HepG2 (cell line): ENCODE measurements around the gene RPL27A. TPM values are rescaled to one million over a fixed set of nuclear protein-coding genes. Genes with fewer than 3 reads are reported as not detected.

Experiments
- ATAC-seq: fragments of 200-7000 bp; cut with Tn5 transposase; 3 replicates; pipeline ENCODE4 v1.9.1; 2020; ENCODE audit warnings: mild to moderate bottlenecking, moderate library complexity
- BruUV-seq: library from RNA; stranded (reverse); fragments of 400-500 nt; replicated peaks from 2 replicates; lab custom pipeline; 2021; lab: Mats Ljungman, UMichigan
- CTCF ChIA-PET: fragments of 300-600 bp; formaldehyde crosslinking; extraction: SDS; loops from one replicate; lab custom pipeline; 2021; ENCODE audit warnings: low total read pairs, inconsistent platforms, low intra/inter-chr PET ratio; lab: Yijun Ruan, JAX
- POLR2A ChIA-PET: fragments of 350-600 bp; sonication (Branson Sonifier 250); formaldehyde crosslinking; loops from one replicate; lab custom pipeline; 2020; ENCODE audit warnings: antibody characterized with exemption, inconsistent platforms; lab: Yijun Ruan, JAX
- DNase-seq: peaks from one replicate; pipeline ENCODE4 v3.0.0-alpha.2; 2015; ENCODE audit warnings: low spot score
- FAIRE-seq: peaks from 3 replicates; lab custom pipeline; 2011; peaks lifted over from hg19 to GRCh38; lab: Jason Lieb, UNC
- H2AFZ ChIP-seq: one replicate; pipeline ENCODE4 v1.6.1; 2011; ENCODE audit warnings: low read length, inconsistent platforms
- H3K27ac ChIP-seq: fragments of 300-600 bp; 3 replicates; pipeline ENCODE4 v1.8.0; 2011; ENCODE audit warnings: mixed run types, mild to moderate bottlenecking, mixed read lengths, low read length, inconsistent platforms; ENCODE audit not compliant: insufficient read depth; ENCODE audit errors: extremely low read length
- H3K27me3 ChIP-seq, 2 experiments: fragments of 200-600 bp in 1 of 2; 2 replicates in 1 of 2; 3 replicates in 1 of 2; pipeline versions ENCODE4 v1.6.0 to v1.8.0; 2011; ENCODE audit warnings: low read length in 2 of 2, mild to moderate bottlenecking in 2 of 2, moderate library complexity in 2 of 2, inconsistent platforms in 1 of 2; ENCODE audit not compliant: insufficient read depth in 2 of 2, control insufficient read depth in 1 of 2
- H3K36me3 ChIP-seq, 2 experiments: fragments of 200-600 bp in 1 of 2; replicated peaks in 1 of 2; 2 replicates in 1 of 2; 3 replicates in 1 of 2; pipeline versions ENCODE4 v1.5.1 to v1.8.0; 2011; ENCODE audit warnings: low read length in 2 of 2, inconsistent platforms in 1 of 2; ENCODE audit not compliant: insufficient read depth in 2 of 2, control insufficient read depth in 1 of 2
- H3K4me1 ChIP-seq: 2 replicates; pipeline ENCODE4 v1.5.1; 2012; ENCODE audit warnings: low read length, inconsistent platforms; ENCODE audit not compliant: insufficient read depth
- H3K4me2 ChIP-seq: 2 replicates; pipeline ENCODE4 v1.6.0; 2011; ENCODE audit warnings: low read depth, low read length, inconsistent platforms
- H3K4me3 ChIP-seq, 3 experiments: fragments of 200-600 bp in 1 of 3; sonication (generic), shearing (Covaris generic) in 1 of 3; replicated peaks in 1 of 3; 2 replicates each; pipeline ENCODE4 v1.5.1; 2011 to 2016; ENCODE audit warnings: low read length in 3 of 3, inconsistent platforms in 2 of 3, low read depth in 2 of 3, mild to moderate bottlenecking in 2 of 3, control low read depth in 1 of 3, mixed read lengths in 1 of 3; ENCODE audit not compliant: insufficient read depth in 1 of 3
- H3K79me2 ChIP-seq: one replicate; pipeline ENCODE4 v1.6.1; 2011; ENCODE audit warnings: low read length, inconsistent platforms; ENCODE audit not compliant: insufficient read depth
- H3K9ac ChIP-seq: 2 replicates; pipeline ENCODE4 v1.6.0; 2011; ENCODE audit warnings: mild to moderate bottlenecking, low read depth, low read length, inconsistent platforms; ENCODE audit not compliant: insufficient read depth
- H3K9me3 ChIP-seq: 2 replicates; pipeline ENCODE4 v1.5.1; 2012; ENCODE audit warnings: mild to moderate bottlenecking, low read length
- H4K20me1 ChIP-seq: 2 replicates; pipeline ENCODE4 v1.6.0; 2011; ENCODE audit warnings: inconsistent platforms, mild to moderate bottlenecking, low read length, moderate library complexity; ENCODE audit not compliant: insufficient read depth
- ARNT2 ChIP-seq: sonication (generic); formaldehyde crosslinking; IDR thresholded peaks from 2 replicates; pipeline ENCODE4 v1.8.0; 2022; ENCODE audit warnings: mild to moderate bottlenecking, low read depth, missing genetic modification reagents, moderate library complexity
- NAIF1 ChIP-seq: sonication (generic); formaldehyde crosslinking; IDR thresholded peaks from 2 replicates; pipeline ENCODE4 v1.5.0; 2020; ENCODE audit warnings: mild to moderate bottlenecking, missing genetic modification reagents, borderline replicate concordance
- SNAI1 ChIP-seq: sonication (generic); formaldehyde crosslinking; IDR thresholded peaks from 2 replicates; pipeline ENCODE4 v1.5.0; 2020; ENCODE audit warnings: mild to moderate bottlenecking, missing genetic modification reagents, borderline replicate concordance
- SP140L ChIP-seq: sonication (generic); formaldehyde crosslinking; IDR thresholded peaks from 2 replicates; pipeline ENCODE4 v1.4.0; 2020; ENCODE audit warnings: missing genetic modification reagents, borderline replicate concordance
- ZFP37 ChIP-seq: sonication (generic); formaldehyde crosslinking; IDR thresholded peaks from 2 replicates; pipeline ENCODE4 v1.4.0; 2020; ENCODE audit warnings: missing genetic modification reagents, borderline replicate concordance
- ZNF333 ChIP-seq: sonication (generic); formaldehyde crosslinking; IDR thresholded peaks from 2 replicates; pipeline ENCODE4 v1.4.0; 2020; ENCODE audit warnings: mild to moderate bottlenecking, missing genetic modification reagents, borderline replicate concordance
- ZNF34 ChIP-seq: sonication (generic); formaldehyde crosslinking; IDR thresholded peaks from 2 replicates; pipeline ENCODE4 v1.4.0; 2020; ENCODE audit warnings: mild to moderate bottlenecking, missing genetic modification reagents, borderline replicate concordance
- ZNF460 ChIP-seq: sonication (generic); formaldehyde crosslinking; IDR thresholded peaks from 2 replicates; pipeline ENCODE4 v1.5.1; 2020; ENCODE audit warnings: missing genetic modification reagents, mild to moderate bottlenecking, borderline replicate concordance
- ZNF552 ChIP-seq: sonication (generic); formaldehyde crosslinking; IDR thresholded peaks from 2 replicates; pipeline ENCODE4 v1.9.0; 2022; ENCODE audit warnings: missing genetic modification reagents, mild to moderate bottlenecking, borderline replicate concordance
- ZNF7 ChIP-seq: IDR thresholded peaks from 2 replicates; pipeline ENCODE4 v1.6.1; 2016; ENCODE audit warnings: missing biosample characterization, missing genetic modification reagents
- WGBS: methylation state at CpG from one replicate; pipeline ENCODE4 v1.1.6; 2017; ENCODE audit warnings: low lambda C conversion rate; 5-methylcytosine and 5-hydroxymethylcytosine counted together
- in situ Hi-C: cut with HindIII; loops from 2 replicates; pipeline ENCODE4 v1.10.0; 2017; ENCODE audit warnings: low pct_unique_long_range_greater_than_20kb; ENCODE audit not compliant: extremely low pct_ligation_motif_present
- intact Hi-C: fragments of 100-400 bp; cut with micrococcal nuclease; formaldehyde crosslinking; loops from one replicate; pipeline ENCODE4 v1.10.0; 2022; ENCODE audit not compliant: unreplicated experiment
- polyA plus RNA-seq, 8 experiments: library from polyadenylated mRNA; depleted of rRNA in 3 of 8; stranded (reverse) in 7 of 8; unstranded in 1 of 8; fragments of >200 nt; fragmentation: Illumina TruSeq in 4 of 8; extraction: Trizol in 4 of 8; gene quantifications; 2 replicates each; pipeline versions ENCODE4 v1.2.1 to v1.2.3, GENCODE V29; 2011 to 2016; ENCODE audit warnings: low read depth in 4 of 8, missing spikeins in 1 of 8, mixed read lengths in 1 of 8; ENCODE audit not compliant: insufficient read depth in 1 of 8
- total RNA-seq, 5 experiments: library from RNA; depleted of rRNA; stranded (reverse); fragments of >200 nt; fragmentation: Illumina TruSeq; extraction: Trizol; gene quantifications; 2 replicates each; pipeline ENCODE4 v1.2.3, GENCODE V29; 2016; ENCODE audit warnings: low read depth in 1 of 5
- TF ChIP-seq, protein P1 (sequence below): sonication (generic); formaldehyde crosslinking; IDR thresholded peaks from 2 replicates; pipeline ENCODE4 v1.4.0; 2020; ENCODE audit warnings: missing genetic modification reagents
- TF ChIP-seq, protein P2 (sequence below): fragments of 450-650 bp; IDR thresholded peaks from 2 replicates; pipeline ENCODE4 v1.6.1; 2016
- TF ChIP-seq, protein P3 (sequence below): sonication (generic); formaldehyde crosslinking; IDR thresholded peaks from 2 replicates; pipeline ENCODE4 v1.5.1; 2020; ENCODE audit warnings: mild to moderate bottlenecking, missing genetic modification reagents, moderate library complexity
- TF ChIP-seq, protein P4 (sequence below): IDR thresholded peaks from 2 replicates; pipeline ENCODE4 v1.6.1; 2016; ENCODE audit warnings: missing genetic modification reagents, missing compliant biosample characterization

Gene RPL27A
- total and polyA plus RNA-seq, 2 of the 13 experiments (the other 11 are each of a cell fraction or from before 2014, with no cell fraction given), result 1,531 to 2,153 TPM

DNA sequence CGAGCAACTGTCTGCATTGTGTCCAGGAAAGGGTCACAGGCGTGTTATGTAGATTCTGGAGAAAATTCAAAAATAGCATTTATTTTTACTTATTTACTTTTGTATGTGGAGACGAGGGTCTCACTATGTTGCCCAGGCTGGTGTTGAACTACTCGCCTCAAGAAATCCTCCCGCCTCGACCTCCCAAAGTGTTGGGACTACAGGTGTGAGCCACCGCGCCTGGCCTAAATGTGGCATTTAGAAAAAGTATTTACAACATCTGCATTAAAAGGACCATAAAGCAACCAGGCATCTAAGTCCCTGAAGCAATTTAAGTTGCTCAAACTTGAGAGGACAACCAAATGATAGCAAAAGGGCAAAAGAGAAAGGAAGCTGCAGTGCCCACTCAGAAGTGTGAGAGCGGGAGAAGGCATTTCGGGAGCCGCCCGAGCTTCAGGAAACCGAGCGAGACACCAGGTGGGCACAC, 722 bp upstream of the RPL27A start (continued):
- TF ChIP-seq, protein P1, sequence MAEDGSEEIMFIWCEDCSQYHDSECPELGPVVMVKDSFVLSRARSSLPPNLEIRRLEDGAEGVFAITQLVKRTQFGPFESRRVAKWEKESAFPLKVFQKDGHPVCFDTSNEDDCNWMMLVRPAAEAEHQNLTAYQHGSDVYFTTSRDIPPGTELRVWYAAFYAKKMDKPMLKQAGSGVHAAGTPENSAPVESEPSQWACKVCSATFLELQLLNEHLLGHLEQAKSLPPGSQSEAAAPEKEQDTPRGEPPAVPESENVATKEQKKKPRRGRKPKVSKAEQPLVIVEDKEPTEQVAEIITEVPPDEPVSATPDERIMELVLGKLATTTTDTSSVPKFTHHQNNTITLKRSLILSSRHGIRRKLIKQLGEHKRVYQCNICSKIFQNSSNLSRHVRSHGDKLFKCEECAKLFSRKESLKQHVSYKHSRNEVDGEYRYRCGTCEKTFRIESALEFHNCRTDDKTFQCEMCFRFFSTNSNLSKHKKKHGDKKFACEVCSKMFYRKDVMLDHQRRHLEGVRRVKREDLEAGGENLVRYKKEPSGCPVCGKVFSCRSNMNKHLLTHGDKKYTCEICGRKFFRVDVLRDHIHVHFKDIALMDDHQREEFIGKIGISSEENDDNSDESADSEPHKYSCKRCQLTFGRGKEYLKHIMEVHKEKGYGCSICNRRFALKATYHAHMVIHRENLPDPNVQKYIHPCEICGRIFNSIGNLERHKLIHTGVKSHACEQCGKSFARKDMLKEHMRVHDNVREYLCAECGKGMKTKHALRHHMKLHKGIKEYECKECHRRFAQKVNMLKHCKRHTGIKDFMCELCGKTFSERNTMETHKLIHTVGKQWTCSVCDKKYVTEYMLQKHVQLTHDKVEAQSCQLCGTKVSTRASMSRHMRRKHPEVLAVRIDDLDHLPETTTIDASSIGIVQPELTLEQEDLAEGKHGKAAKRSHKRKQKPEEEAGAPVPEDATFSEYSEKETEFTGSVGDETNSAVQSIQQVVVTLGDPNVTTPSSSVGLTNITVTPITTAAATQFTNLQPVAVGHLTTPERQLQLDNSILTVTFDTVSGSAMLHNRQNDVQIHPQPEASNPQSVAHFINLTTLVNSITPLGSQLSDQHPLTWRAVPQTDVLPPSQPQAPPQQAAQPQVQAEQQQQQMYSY (CRISPR knock-in tag), result no peak
- TF ChIP-seq ZNF552 (CRISPR knock-in tag) (no peak), ZNF460 (CRISPR knock-in tag) (no peak), SNAI1 (CRISPR knock-in tag) (0 out of 2 replicates have a peak, but pooled peaks have one; percentile 42), SP140L (CRISPR knock-in tag) (no peak), ZFP37 (CRISPR knock-in tag) (0 out of 2 replicates have a peak, but pooled peaks have one; percentile 23)

DNA sequence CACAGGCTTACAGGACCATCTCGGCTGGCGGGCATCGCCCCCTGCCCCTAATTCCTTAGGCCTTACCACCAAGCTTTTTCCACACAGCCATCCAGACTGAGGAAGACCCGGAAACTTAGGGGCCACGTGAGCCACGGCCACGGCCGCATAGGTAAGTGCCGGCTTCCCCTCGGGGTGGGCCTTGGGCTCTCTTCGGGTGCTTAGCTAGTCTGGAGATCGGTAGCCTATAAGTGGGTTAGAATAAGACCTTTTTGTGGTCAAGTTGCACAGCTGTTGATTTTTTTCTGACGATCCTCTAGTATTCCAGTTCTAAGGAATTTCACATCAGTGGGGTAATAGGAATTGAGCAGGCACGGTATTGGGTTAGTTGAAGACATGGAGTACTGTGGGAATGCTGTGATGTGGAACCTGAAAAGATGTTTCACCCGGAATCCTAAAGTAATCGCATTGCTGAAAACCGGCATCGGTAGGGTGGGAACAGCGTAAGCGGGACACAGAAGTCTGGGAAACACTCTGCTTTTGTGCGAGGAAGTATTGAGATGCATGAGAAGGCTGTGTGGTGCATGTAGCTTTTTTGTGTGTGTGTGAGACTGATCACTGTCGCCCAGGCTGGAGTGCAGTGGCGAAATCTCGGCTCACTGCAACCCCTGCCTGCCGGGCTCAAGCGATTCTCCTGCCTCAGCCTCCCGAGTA, 669 bp downstream of the RPL27A start:
- DNase-seq (no peak), ATAC-seq (no peak), FAIRE-seq (no peak)
- peak overlapping the region; percentile 97 for H3K27ac ChIP-seq
- no peaks in the 10 kb centered on the region for H3K9me3 ChIP-seq
- peaks cover 26% of the 10 kb centered on the region for H4K20me1 ChIP-seq
- H3K4me3 ChIP-seq, result peak overlapping the region; percentile 96 to 100 (median 99)
- intact Hi-C loops, result loop anchor here (5.0 kb wide), 1 partner anchor 229 kb away; the partner anchor contains the start of gene AKIP1
- peaks cover 0 to 7% of the 10 kb centered on the region in 2 experiments; a peak in 1 of 5 replicates for H3K27me3 ChIP-seq
- H3K9ac ChIP-seq, result peak overlapping the region; percentile 100
- in situ Hi-C loops, result loop anchor here (25.0 kb wide), 1 partner anchor 279 kb away; the partner anchor contains the start of gene TMEM9B
- peaks cover 37% of the 10 kb centered on the region for H3K79me2 ChIP-seq
- TSS peak; percentile 54 for BruUV-seq
- CTCF ChIA-PET, result no interaction called here
- WGBS, result 1% methylated on average over 19 of the region's 27 CpGs
- POLR2A ChIA-PET, result interaction anchor here (0.7 to 3.3 kb wide), 12 partner anchors 16 to 281 kb away, joined by 3 to 43 read pairs (median 8); partner anchors contain the start of genes AKIP1 and TMEM9B
- peaks cover 10 to 23% of the 10 kb centered on the region in 2 experiments; a peak in 4 of 5 replicates for H3K36me3 ChIP-seq
- peaks cover 79% of the 10 kb centered on the region for H3K4me1 ChIP-seq
- H3K4me2 ChIP-seq, result peak overlapping the region; percentile 89
- H2AFZ ChIP-seq, result no peak overlapping the region
- no peak for TF ChIP-seq ZNF7 (CRISPR knock-in tag)
- no peak for TF ChIP-seq ZNF333
- 0 out of 2 replicates have a peak, but pooled peaks have one; percentile 13 for TF ChIP-seq ZNF34 (CRISPR knock-in tag)
- TF ChIP-seq, protein P2, sequence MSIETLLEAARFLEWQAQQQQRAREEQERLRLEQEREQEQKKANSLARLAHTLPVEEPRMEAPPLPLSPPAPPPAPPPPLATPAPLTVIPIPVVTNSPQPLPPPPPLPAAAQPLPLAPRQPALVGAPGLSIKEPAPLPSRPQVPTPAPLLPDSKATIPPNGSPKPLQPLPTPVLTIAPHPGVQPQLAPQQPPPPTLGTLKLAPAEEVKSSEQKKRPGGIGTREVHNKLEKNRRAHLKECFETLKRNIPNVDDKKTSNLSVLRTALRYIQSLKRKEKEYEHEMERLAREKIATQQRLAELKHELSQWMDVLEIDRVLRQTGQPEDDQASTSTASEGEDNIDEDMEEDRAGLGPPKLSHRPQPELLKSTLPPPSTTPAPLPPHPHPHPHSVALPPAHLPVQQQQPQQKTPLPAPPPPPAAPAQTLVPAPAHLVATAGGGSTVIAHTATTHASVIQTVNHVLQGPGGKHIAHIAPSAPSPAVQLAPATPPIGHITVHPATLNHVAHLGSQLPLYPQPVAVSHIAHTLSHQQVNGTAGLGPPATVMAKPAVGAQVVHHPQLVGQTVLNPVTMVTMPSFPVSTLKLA, result no peak
- no peak for TF ChIP-seq ARNT2 (CRISPR knock-in tag)
- TF ChIP-seq, protein P3, sequence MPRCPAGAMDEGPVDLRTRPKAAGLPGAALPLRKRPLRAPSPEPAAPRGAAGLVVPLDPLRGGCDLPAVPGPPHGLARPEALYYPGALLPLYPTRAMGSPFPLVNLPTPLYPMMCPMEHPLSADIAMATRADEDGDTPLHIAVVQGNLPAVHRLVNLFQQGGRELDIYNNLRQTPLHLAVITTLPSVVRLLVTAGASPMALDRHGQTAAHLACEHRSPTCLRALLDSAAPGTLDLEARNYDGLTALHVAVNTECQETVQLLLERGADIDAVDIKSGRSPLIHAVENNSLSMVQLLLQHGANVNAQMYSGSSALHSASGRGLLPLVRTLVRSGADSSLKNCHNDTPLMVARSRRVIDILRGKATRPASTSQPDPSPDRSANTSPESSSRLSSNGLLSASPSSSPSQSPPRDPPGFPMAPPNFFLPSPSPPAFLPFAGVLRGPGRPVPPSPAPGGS (CRISPR knock-in tag), result no peak
- peak; percentile 75; the same call in 1 of the 2 replicates for TF ChIP-seq NAIF1 (CRISPR knock-in tag)
- TF ChIP-seq, protein P4, sequence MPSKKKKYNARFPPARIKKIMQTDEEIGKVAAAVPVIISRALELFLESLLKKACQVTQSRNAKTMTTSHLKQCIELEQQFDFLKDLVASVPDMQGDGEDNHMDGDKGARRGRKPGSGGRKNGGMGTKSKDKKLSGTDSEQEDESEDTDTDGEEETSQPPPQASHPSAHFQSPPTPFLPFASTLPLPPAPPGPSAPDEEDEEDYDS (CRISPR knock-in tag), result no peak
